DMS153 (cell line): ENCODE measurements around the gene EMC6.
"Not testable (repeated sequence)": the region's sequence is repeated elsewhere in the genome, so short reads cannot be mapped to it uniquely, and the experiment has no call there.

Experiments used
- DNase-seq: peaks from one replicate; lab custom pipeline; 2025; lab: John Stamatoyannopoulos, UW

EMC6 gene

DNA sequence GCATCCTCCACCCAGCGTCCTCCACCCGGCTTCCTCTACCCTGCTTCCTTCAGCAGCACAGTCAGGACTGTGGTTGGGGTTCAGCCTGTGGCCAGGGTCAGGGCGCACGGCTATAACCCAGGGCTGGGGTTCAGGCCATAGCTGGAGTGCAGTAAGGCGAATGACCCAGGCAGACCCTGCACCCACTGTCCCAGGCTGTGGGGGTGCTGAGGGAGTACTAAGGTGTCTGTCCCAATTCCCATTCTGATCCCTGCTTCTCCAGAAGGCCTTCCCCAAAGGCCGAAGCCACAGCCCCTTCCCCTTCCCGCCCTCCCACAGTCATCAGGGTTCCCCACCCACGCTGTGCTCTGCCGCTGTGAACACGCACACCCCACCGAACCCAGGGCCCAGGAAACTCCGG lies 12.4 kb downstream of the EMC6 start:
- no peak for DNase-seq

GRCh38 chr17:3681565-3681964 lies 13.0 kb downstream of the EMC6 start:
- DNase-seq, result no peak

GRCh38 chr17:3682033-3682432 lies 13.4 kb downstream of the EMC6 start:
- DNase-seq, result no peak

DNA sequence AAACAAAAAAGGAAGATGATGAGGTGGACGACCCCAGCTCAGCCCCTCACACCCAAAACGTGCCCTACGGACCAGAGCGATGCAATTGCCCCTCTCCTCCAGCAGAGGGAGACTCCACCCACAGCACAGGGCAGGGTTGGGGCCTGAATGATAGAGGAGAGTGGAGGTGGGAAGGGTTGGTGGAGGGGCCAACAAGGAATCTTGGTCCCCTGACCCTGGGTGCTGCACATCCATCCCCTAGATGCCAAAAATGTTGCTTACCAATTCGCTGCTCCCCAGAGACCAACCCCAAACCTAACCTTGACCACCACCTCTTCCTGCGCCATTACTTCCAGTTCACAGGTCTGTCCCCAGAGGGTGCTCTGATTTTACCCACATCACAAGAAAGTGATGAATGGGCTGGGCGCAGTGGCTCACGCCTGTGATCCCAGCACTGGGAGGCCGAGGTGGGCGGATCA lies 14.5 kb downstream of the EMC6 start:
- no peak for DNase-seq

- no peak for DNase-seq
Measured at GRCh38 chr17:3685174-3685573, 16.6 kb downstream of the EMC6 start.

GRCh38 chr17:3688027-3688553 lies 19.5 kb downstream of the EMC6 start:
- DNase-seq, result no peak

GRCh38 chr17:3688852-3689261 lies 20.2 kb downstream of the EMC6 start:
- no peak for DNase-seq

GRCh38 chr17:3689262-3690093 lies 20.9 kb downstream of the EMC6 start:
- DNase-seq, result no peak

- no peak for DNase-seq
Measured at GRCh38 chr17:3690094-3690715, 21.6 kb downstream of the EMC6 start.

DNA sequence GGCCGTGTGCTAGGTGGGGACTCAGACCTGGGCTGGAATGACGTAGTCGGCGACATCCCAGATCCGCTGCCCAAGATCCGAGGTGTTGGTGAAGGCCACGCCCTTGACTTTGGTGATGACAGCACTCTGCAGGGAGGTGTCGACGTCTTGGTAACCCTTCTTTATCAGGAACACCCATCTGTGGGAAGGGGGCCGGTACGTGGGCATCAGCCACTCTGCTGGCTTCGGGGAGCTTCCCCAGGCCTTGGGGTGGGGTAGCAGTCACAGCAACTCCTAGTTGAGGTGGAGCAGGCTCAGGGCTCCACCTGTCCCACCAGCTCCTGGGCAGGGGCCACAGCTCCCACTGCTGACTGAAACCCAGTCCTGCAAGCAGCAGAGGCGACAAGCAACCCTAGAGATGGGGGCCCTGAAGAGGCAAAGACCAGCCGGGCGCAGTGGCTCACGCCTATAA lies 23.0 kb downstream of the EMC6 start:
- no peak for DNase-seq

GRCh38 chr17:3692346-3692745 lies 23.7 kb downstream of the EMC6 start:
- no peak for DNase-seq

DNA sequence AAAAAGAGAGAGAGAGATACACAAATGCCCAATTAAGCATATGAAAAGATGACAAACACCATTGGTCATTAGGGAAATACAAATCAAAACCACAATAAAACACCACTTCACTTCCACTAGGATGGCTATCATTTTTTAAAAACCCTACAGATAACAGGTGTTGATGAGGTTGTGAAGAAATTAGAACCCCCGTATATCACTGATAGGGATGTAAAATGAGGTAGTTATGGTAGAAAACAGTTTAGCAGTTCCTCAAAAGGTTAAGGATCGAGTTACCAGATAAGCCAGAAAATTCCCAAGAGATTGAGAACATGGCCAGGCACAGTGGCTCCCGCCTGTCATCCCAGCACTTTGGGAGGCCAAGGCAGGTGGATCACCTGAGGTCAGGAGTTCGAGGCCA lies 24.5 kb downstream of the EMC6 start:
- no peak for DNase-seq

- no peak for DNase-seq
Measured at GRCh38 chr17:3693829-3694231, 25.2 kb downstream of the EMC6 start.

DNA sequence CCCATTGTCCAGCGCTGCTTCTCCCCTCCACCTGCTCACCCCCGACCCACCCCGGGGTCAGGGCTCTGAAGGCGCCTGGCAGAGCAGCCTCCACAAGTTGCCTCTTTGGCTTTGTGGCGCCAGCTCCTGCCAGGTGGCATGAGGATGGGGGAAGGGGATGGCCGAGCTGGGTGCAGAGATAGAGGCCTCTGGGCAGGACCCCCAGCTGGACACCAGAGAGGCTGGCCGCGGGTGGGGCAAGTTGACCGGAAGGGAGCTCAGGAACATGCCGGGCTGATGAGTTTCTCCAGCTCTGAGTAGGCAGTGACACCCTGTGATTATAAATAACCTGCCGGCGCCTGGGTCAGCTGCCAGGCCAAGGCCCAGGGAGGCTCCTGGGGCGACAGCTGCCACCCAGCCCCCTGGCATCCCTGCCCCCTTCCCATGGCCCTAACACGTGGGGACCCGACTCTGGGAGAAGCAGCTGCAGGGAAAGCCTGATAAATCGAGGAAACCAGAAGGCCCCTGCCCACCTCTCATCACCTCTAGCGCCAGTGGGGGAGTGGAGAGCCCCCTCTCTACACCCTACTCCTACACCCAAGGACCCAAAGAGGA lies 26.6 kb downstream of the EMC6 start:
- DNase-seq, result no peak

- DNase-seq, result no peak
Measured at GRCh38 chr17:3695723-3696411, 27.3 kb downstream of the EMC6 start, which contains the start of gene P2RX5. P2RX5 (minus strand) TSS chr17:3696155; CDS start chr17:3696005, 150 bp downstream.

- DNase-seq, result no peak
Measured at GRCh38 chr17:3697103-3697476, 28.5 kb downstream of the EMC6 start.

DNA sequence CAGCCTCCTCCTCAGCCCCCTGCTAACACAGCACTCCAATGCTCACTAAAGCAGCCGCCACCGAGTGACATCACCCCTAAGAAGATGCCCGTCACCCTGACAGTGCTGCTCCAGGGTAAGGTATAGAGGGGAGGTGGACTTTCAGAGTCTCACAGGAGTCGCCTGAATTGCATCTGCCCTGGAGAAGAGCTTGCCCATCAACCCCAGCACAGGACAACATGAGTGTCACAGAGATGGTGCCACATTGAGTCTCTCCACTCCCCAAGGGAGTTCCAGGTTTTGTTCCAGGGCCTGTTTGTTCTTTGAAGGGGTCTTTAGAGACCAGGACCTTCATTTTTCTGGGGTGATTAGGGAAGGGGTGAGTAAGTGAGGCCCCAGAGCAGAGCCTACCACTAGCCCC lies 29.5 kb downstream of the EMC6 start:
- DNase-seq, result no peak

GRCh38 chr17:3699951-3700350 lies 31.3 kb downstream of the EMC6 start:
- no peak for DNase-seq

DNA sequence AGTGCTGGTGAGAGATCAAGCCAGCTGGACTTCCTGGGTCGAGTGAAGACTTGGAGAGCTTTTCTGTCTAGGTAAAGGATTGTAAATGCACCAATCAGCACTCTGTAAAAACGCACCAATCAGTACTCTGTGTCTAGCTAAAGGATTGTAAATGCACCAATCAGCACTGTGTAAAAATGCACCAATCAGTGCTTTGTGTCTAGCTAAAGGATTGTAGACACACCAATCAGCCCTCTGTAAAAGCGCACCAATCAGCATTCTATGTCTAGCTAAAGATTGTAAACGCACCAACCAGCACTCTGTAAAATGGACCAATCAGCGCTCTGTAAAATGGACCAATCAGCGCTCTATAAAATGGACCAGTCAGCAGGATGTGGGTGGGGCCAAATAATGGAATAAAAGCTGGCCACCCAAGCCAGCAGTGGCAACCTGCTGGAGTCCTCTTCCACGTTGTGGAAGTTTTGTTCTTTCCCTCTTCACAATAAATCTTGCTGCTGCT lies 33.5 kb downstream of the EMC6 start:
- DNase-seq, result not testable (repeated sequence)

DNA sequence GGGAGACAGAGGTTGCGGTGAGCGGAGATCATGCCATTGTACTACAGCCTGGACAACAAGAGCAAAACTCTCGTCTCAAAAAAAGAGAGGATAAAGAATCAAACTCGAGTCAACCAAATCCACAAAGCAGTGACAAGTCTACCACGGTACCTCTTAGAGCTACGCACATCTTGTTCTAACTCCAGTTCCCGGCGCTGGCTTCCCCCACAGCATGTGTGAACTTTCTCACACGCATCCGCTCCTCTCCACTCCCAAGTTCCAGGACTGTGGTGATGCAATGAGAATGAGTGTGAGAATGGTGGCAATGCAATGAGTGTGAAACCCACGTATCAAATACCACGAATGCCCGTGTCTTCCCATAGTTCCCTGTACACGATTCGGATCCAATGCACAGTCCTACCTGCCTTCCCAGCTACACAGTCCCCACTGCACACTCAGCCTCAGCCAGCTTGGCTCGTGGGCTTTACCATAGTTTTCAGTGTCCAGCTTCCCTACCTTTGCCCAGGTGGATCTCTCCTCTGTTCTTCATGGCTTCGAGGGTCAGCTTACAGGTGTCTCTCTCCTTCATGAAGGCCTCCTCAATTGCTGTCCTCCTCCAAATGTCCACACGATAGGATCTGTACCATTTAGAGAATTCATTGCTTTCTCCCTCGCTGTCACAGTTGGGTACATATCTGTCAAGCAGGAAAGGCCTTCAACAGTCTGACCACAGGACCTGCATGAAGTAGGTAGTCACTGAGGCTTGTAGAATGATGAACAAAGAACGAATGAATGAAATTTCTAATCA lies 36.5 kb downstream of the EMC6 start:
- no peak for DNase-seq

GRCh38 chr17:3705718-3705984 lies 37.0 kb downstream of the EMC6 start:
- DNase-seq, result not testable (repeated sequence)
